Thymus (tissue), 11 donors: ENCODE measurements around the gene CNIH2. TPM values are rescaled to one million over a fixed set of nuclear protein-coding genes. Genes with fewer than 3 reads are reported as not detected.

Experiments used
- DNase-seq, 9 donors: peaks; one replicate each; pipeline ENCODE4 v3.0.0-alpha.2; 2013; ENCODE audit warnings: low spot score in 9 of 9, low read depth in 6 of 9, missing footprints in 1 of 9
- H3K27ac ChIP-seq, 2 donors: one replicate each; pipeline ENCODE4 v1.5.1; 2013; ENCODE audit warnings: control low read depth in 1 of 2, low read depth in 1 of 2, low read length in 1 of 2, mild to moderate bottlenecking in 1 of 2, moderate library complexity in 1 of 2
- H3K27me3 ChIP-seq, 2 donors: one replicate each; pipeline ENCODE4 v1.5.1; 2013; ENCODE audit warnings: low read length in 1 of 2; ENCODE audit not compliant: control insufficient read depth in 2 of 2, insufficient read depth in 1 of 2
- H3K36me3 ChIP-seq, 2 donors: one replicate each; pipeline ENCODE4 v1.5.1; 2013; ENCODE audit warnings: low read length in 1 of 2, mild to moderate bottlenecking in 1 of 2, moderate library complexity in 1 of 2; ENCODE audit not compliant: control insufficient read depth in 2 of 2, insufficient read depth in 2 of 2
- H3K4me1 ChIP-seq, 2 donors: one replicate each; pipeline ENCODE4 v1.5.1; 2013; ENCODE audit warnings: low read length in 2 of 2; ENCODE audit not compliant: control insufficient read depth in 2 of 2, insufficient read depth in 2 of 2
- H3K4me3 ChIP-seq, 2 donors: one replicate each; pipeline ENCODE4 v1.5.1; 2013; ENCODE audit warnings: low read length in 2 of 2, control low read depth in 1 of 2, mild to moderate bottlenecking in 1 of 2
- H3K9me3 ChIP-seq, 2 donors: one replicate each; pipeline ENCODE4 v1.5.1; 2013; ENCODE audit warnings: low read length in 1 of 2, mild to moderate bottlenecking in 1 of 2; ENCODE audit not compliant: control insufficient read depth in 2 of 2, insufficient read depth in 1 of 2
- WGBS: extraction: QIAGEN DNeasy Blood & Tissue Kit; methylation state at CpG from one replicate; pipeline ENCODE4 v1.1.7; 2013; 5-methylcytosine and 5-hydroxymethylcytosine counted together
- polyA plus RNA-seq: library from polyadenylated mRNA; stranded (reverse); fragments of 200-250 nt; gene quantifications from one replicate; pipeline ENCODE4 v1.2.3, GENCODE V29; 2013
- total RNA-seq: library from RNA; stranded (reverse); fragments of 120-200 nt; gene quantifications from one replicate; pipeline ENCODE4 v1.2.4, GENCODE V29; 2013
- donor health status: healthy.

Gene CNIH2
- total and polyA plus RNA-seq, 2 donors = 1.6 TPM

DNA sequence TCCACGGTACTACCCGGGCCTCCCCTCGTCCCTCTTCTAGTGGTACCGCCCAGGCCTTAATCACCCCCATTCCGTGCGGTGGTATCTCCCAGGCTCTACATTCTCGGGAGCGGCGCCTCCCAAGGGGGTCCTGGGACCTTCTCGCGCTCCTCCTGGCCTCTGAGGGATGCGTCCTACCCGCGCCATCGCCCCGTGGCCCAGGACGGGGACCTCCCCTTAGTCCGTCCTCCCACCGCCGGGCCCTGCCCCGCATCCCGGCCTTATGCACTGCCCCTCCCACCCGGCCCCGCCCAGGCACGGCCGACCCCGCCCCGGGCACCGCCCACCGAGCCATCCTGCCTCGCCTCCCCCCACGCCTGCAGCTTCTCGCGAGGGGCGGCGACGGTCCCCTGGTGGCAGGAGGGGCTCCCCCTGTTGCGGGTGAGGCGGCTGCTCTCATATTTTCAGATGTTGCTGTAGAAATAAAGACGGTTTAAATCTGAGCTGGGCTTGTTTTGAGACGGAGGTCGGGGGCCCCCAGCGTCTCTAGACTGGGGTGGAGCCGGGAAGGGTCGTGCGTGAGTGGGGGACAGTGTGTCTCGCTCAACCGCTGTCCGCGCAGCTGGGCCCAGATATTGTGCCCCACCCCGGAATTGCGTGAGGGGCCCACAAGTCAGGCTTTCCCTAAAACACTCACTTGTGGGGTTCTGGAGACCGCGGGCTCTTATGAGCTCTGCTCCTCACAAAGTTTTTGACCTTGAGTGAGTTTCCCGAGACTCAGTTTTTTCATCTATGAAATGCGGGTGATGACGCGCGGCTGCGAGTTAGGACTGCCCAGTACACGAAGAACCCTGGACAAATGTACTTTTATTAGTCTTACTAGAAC lies 10.4 kb upstream of the CNIH2 start:
- peaks cover 56 to 70% of the 10 kb centered on the region in 2 donors for H3K36me3 ChIP-seq
- peaks cover 14 to 47% of the 10 kb centered on the region in 2 donors for H3K4me1 ChIP-seq

GRCh38 chr11:66268244-66268951 lies 9.6 kb upstream of the CNIH2 start, which contains the start of gene RAB1B:
RAB1B (plus strand) TSS chr11:66268639; CDS start chr11:66268680, 41 bp downstream.
- Histone ChIP-seq H3K36me3 (peaks cover 56 to 70% of the 10 kb centered on the region in 2 donors), H3K4me1 (peaks cover 14 to 54% of the 10 kb centered on the region in 2 donors), H3K9me3 (peaks cover 0 to 4% of the 10 kb centered on the region in 2 donors), H3K27me3 (no peaks in the 10 kb centered on the region), H3K27ac (peak within 1 kb of the TSS; percentile 93 to 95), H3K4me3 (peak within 1 kb of the TSS; percentile 73 to 98)
- peak; percentile 98 to 100 (median 100) for DNase-seq
- under 1% methylated on average over 64 of the region's 64 CpGs for WGBS

More for the DNA sequence above, 10.4 kb upstream of the CNIH2 start:
- WGBS = 1% methylated on average over 61 of the region's 61 CpGs
- Histone ChIP-seq H3K4me3 (peak overlapping the region; percentile 73 to 98), H3K27me3 (no peaks in the 10 kb centered on the region), H3K9me3 (peaks cover 0 to 4% of the 10 kb centered on the region in 2 donors), H3K27ac (peak overlapping the region; percentile 93 to 95)
- peak in 7 of 9 donors; percentile 78 to 94 (median 86) for DNase-seq

DNA sequence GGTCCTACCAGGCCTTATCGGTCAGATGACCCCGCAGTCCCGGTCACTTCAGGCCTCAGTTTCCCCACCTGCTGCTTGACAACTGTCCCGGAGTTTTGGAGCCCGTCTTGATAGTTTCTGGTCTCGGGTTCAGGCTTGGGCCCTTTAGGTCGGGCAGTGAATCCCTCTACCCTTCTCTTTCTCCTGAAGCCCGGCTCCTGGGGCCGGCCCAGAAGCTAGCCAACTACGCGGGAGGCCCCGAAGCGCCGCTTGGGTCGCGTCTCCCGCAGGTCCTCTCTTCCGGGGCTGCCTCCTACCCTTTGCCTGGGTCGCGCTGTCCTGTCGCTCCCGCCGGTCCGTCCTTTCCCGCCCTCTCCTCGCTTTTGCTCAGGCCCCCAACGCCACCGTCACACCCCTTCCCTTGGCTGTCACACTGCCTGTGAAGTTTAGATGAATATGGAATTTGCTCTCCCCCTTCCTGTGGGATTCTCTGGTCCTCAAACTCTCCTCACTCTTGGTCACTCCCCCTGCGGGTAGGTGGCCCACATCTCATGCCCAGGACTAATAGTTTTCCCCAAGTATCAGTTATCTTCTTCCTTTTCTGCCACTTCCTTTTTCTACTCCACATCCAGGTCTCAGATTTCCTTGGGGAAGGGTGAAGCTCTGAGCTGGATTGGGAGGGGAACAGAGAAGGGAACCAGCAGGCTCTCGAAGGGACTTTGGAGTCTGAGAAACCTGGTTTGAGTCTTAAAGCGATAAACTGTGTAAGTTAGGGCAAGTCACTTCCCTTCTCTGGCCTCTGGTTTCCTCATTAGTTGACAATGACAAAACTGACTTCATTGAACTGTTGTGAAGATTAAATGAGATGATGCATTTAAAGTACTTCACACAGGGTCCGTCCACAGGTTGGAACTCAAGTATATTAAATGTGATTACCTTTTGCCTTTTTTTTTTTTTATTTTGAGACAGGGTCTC lies 8.7 kb upstream of the CNIH2 start:
- peak overlapping the region; percentile 73 to 98 for H3K4me3 ChIP-seq
- peaks cover 16 to 62% of the 10 kb centered on the region in 2 donors for H3K4me1 ChIP-seq
- peaks cover 0 to 4% of the 10 kb centered on the region in 2 donors for H3K9me3 ChIP-seq
- peak overlapping the region; percentile 72 to 92 for H3K27ac ChIP-seq
- WGBS = 3% methylated on average over 32 of the region's 32 CpGs
- DNase-seq = peak in 1 of 9 donors; percentile 45
- no peaks in the 10 kb centered on the region for H3K27me3 ChIP-seq
- peaks cover 56 to 70% of the 10 kb centered on the region in 2 donors for H3K36me3 ChIP-seq

DNA sequence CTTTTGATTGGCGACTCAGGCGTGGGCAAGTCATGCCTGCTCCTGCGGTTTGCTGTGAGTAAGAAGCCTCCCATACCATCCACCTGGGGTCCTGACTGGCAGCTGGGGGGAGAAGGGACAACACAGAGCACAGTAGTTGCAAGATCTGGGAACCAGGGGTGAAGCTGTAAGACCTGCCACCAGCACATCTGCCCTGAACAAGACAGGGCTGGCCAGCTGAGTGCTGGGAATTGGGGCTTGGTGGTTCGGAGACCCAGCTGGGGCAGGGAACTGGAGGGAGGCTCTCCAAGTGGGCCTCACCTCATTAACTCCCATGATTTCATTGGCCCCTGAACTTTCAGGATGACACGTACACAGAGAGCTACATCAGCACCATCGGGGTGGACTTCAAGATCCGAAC lies 6.2 kb upstream of the CNIH2 start:
- 95% methylated on average over 7 of the region's 7 CpGs for WGBS
- peaks cover 0 to 4% of the 10 kb centered on the region in 2 donors for H3K9me3 ChIP-seq
- H3K4me1 ChIP-seq = peaks cover 35 to 84% of the 10 kb centered on the region in 2 donors
- no peak for DNase-seq
- H3K27me3 ChIP-seq = no peaks in the 10 kb centered on the region
- H3K36me3 ChIP-seq = peaks cover 53 to 68% of the 10 kb centered on the region in 2 donors
- no peak overlapping the region for H3K4me3 ChIP-seq
- no peak overlapping the region for H3K27ac ChIP-seq

- H3K4me1 ChIP-seq = peaks cover 37 to 85% of the 10 kb centered on the region in 2 donors
- peaks cover 0 to under 1% of the 10 kb centered on the region in 2 donors for H3K27me3 ChIP-seq
- DNase-seq = no peak
- peaks cover 0 to 4% of the 10 kb centered on the region in 2 donors for H3K9me3 ChIP-seq
- no peak overlapping the region for H3K4me3 ChIP-seq
- peaks cover 50 to 65% of the 10 kb centered on the region in 2 donors for H3K36me3 ChIP-seq
- 87% methylated on average over 2 of the region's 2 CpGs for WGBS
- no peak overlapping the region for H3K27ac ChIP-seq
These were observed 5.4 kb upstream of the CNIH2 start for GRCh38 chr11:66272596-66272995.

DNA sequence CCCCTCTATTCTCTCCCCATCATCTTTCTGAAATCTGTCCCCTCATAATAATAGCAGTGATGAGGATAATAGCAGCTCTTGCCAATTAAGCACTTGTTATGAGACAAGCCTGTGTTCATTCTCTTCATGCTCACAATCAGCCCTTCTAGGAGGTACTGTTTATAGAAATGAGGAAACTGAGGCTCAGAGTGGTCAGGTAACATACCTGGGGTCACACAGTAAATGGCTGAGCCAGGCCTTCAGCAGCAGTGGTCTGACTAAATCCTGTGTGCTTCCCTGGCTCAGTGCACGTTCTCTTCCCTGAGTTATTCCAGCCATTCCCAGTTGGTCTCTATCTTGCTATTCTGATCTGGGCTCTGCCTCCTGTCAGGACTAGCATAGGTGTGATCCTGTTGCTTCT lies 3.8 kb upstream of the CNIH2 start:
- no peak for DNase-seq
- 93% methylated on average over 1 of the region's 1 CpG for WGBS
- H3K27ac ChIP-seq = no peak overlapping the region
- no peaks in the 10 kb centered on the region for H3K9me3 ChIP-seq
- no peak overlapping the region for H3K4me3 ChIP-seq
- peaks cover 46 to 85% of the 10 kb centered on the region in 2 donors for H3K4me1 ChIP-seq
- peaks cover 50 to 65% of the 10 kb centered on the region in 2 donors for H3K36me3 ChIP-seq
- peaks cover 0 to 9% of the 10 kb centered on the region in 2 donors for H3K27me3 ChIP-seq

DNA sequence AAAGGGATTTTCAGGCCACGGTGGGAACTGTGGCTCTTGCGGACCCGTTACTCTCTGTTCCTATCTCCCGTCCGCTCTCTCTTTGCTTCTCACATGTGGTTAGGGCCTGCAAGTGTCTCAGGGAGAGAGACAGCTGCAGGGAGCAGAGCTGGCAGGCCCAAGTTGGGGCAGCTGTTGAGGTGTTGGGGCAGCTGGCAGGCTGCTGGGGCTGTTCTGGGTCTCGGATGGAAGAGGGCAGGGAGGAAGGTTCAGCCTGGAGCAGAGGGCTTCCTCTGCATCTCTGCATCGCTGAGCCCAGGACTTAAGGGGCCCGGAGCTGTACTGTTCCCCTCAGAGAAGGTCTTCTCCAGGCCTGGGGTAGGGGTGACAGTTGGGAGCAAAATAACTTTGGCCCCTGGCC lies 2.6 kb upstream of the CNIH2 start:
- peaks cover 53 to 58% of the 10 kb centered on the region in 2 donors for H3K36me3 ChIP-seq
- 37% methylated on average over 8 of the region's 8 CpGs for WGBS
- peaks cover 43 to 85% of the 10 kb centered on the region in 2 donors for H3K4me1 ChIP-seq
- peak overlapping the region; percentile 36 to 81 for H3K27ac ChIP-seq
- H3K9me3 ChIP-seq = no peaks in the 10 kb centered on the region
- DNase-seq = peak in 1 of 9 donors; percentile 77
- peak overlapping the region in 1 of 2 donors; percentile 6 for H3K4me3 ChIP-seq
- H3K27me3 ChIP-seq = peaks cover 0 to 11% of the 10 kb centered on the region in 2 donors

DNA sequence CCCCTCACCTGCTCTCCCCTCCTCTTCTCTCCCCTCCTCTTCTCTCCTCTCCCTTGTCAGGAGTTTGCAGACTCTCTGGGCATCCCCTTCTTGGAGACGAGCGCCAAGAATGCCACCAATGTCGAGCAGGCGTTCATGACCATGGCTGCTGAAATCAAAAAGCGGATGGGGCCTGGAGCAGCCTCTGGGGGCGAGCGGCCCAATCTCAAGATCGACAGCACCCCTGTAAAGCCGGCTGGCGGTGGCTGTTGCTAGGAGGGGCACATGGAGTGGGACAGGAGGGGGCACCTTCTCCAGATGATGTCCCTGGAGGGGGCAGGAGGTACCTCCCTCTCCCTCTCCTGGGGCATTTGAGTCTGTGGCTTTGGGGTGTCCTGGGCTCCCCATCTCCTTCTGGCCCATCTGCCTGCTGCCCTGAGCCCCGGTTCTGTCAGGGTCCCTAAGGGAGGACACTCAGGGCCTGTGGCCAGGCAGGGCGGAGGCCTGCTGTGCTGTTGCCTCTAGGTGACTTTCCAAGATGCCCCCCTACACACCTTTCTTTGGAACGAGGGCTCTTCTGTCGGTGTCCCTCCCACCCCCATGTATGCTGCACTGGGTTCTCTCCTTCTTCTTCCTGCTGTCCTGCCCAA lies 1.9 kb upstream of the CNIH2 start:
- no peak for DNase-seq
- H3K4me1 ChIP-seq = peaks cover 42 to 85% of the 10 kb centered on the region in 2 donors
- no peak overlapping the region for H3K4me3 ChIP-seq
- no peaks in the 10 kb centered on the region for H3K9me3 ChIP-seq
- WGBS = 97% methylated on average over 14 of the region's 14 CpGs
- H3K27me3 ChIP-seq = peaks cover 0 to 11% of the 10 kb centered on the region in 2 donors
- peak overlapping the region in 1 of 2 donors; percentile 81 for H3K27ac ChIP-seq
- H3K36me3 ChIP-seq = peaks cover 52 to 53% of the 10 kb centered on the region in 2 donors
